Breast epithelium (tissue), 4 donors: Measurements from ENCODE around the gene COPS6. TPM values are rescaled to one million over a fixed set of nuclear protein-coding genes. Genes with fewer than 3 reads are reported as not detected.

ENCODE experiments used
- DNase-seq, 2 donors: peaks; one replicate each; pipeline ENCODE4 v3.0.0-alpha.2; 2019; ENCODE audit warnings: low spot score in 2 of 2
- H3K27ac ChIP-seq, 2 donors: fragments of 200-600 bp; sonication (generic) in 1 of 2; one replicate each; pipeline ENCODE4 v1.5.1; 2016 to 2019; ENCODE audit warnings: mild to moderate bottlenecking in 1 of 2
- H3K27me3 ChIP-seq, 2 donors: fragments of 200-600 bp; sonication (generic) in 1 of 2; one replicate each; pipeline versions ENCODE4 v1.5.1 to v1.6.0; 2017 to 2019; ENCODE audit warnings: control low read depth in 1 of 2, mild to moderate bottlenecking in 1 of 2
- H3K36me3 ChIP-seq: fragments of 200-600 bp; one replicate; pipeline ENCODE4 v1.5.1; 2019
- H3K4me1 ChIP-seq, 2 donors: fragments of 200-600 bp; sonication (generic); one replicate each; pipeline ENCODE4 v1.5.1; 2016 to 2019; ENCODE audit warnings: control low read depth in 1 of 2
- H3K4me3 ChIP-seq, 3 donors: fragments of 200-600 bp; sonication (generic); 1 replicate in 2 of 3; 2 replicates in 1 of 3; pipeline ENCODE4 v1.5.1; 2016 to 2019; ENCODE audit warnings: mild to moderate bottlenecking in 3 of 3, moderate library complexity in 2 of 3
- H3K9me3 ChIP-seq, 2 donors: fragments of 200-600 bp; sonication (generic) in 1 of 2; one replicate each; pipeline ENCODE4 v1.5.1; 2016 to 2019; ENCODE audit warnings: control low read depth in 1 of 2
- POLR2A ChIP-seq: fragments of 450-650 bp; IDR thresholded peaks from one replicate; pipeline ENCODE4 v1.6.1; 2016; ENCODE audit warnings: antibody characterized with exemption, mild to moderate bottlenecking, moderate library complexity
- POLR2AphosphoS5 ChIP-seq, 3 donors: sonication (generic); formaldehyde crosslinking; IDR thresholded peaks; one replicate each; pipeline ENCODE4 v1.6.1; 2017; ENCODE audit warnings: antibody characterized with exemption in 3 of 3
- intact Hi-C: fragments of 100-400 bp; cut with DNase I; formaldehyde crosslinking; loops from one replicate; pipeline ENCODE4 v1.15.1; 2023; ENCODE audit warnings: low total_unique reads
- total RNA-seq, 3 donors: library from RNA; depleted of rRNA; stranded (reverse); fragments of >200 nt; gene quantifications; one replicate each; pipeline ENCODE4 v1.1.0, GENCODE V29; 2016
- TF ChIP-seq, protein P1 (sequence below), 3 donors: fragments of 450-650 bp; IDR thresholded peaks; one replicate each; pipeline ENCODE4 v1.5.1; 2016 to 2017; ENCODE audit warnings: antibody characterized with exemption in 3 of 3, mild to moderate bottlenecking in 3 of 3, moderate library complexity in 3 of 3

Gene COPS6
- total RNA-seq, 3 donors from 2014 or later: 40.8 to 73.4 (median 49.6) TPM

DNA sequence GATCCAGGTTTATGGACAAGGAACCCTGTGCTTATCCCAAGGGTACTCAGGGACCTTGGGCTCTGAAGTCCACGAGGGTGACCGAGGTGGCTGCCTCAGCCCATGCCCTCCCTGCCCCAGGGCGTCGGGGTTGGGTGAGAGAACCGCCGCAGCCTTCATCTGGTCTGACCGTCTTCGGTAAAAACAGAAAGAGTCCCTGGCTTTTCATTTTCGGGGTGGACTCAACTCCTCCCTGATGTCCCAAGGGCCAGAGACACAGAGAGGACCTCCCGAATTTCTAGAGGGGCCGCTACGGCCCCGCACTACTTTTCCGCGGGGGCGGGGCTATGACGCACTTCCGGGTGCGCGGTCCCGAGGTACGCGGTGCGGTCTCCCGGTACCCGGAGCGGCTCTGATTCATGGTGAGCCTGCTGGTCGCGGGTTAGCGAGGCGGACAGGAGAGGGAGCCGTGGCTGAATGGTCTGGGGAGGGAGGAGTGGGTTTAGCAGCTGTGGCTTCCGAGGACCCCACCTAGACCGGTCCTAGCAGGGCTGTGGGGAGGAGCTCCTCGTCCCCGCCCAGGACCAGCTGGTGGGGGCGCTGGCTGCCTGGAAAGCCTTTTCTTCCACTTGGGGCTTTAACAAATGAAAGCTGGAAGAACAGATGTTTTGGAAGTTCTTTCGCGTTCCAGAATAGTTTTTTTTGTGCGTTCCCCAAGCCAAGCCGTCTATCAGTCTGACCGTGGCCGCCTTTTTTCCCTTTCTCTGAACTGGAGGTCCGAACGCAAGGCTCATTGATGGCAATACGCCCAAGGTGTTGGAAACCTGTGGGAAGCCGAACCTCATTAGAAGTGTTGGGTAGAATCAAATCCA, 39.1 kb upstream of the COPS6 start, which contains the start of gene ZSCAN21:
TSS of gene ZSCAN21 (plus strand) at position 334 of the 851 bp plus-strand sequence. CDS start 7,233 bp downstream, outside the sequence.
- H3K27me3 ChIP-seq: no peaks in the 10 kb centered on the region
- peak within 1 kb of the TSS; percentile 98 to 99 for H3K27ac ChIP-seq
- peak; percentile 76 to 78 for DNase-seq
- TF ChIP-seq POLR2AphosphoS5 (IDR thresholded peaks at IDR 0.05): peak; percentile 89 to 93 (median 90)
- TF ChIP-seq, protein P1, sequence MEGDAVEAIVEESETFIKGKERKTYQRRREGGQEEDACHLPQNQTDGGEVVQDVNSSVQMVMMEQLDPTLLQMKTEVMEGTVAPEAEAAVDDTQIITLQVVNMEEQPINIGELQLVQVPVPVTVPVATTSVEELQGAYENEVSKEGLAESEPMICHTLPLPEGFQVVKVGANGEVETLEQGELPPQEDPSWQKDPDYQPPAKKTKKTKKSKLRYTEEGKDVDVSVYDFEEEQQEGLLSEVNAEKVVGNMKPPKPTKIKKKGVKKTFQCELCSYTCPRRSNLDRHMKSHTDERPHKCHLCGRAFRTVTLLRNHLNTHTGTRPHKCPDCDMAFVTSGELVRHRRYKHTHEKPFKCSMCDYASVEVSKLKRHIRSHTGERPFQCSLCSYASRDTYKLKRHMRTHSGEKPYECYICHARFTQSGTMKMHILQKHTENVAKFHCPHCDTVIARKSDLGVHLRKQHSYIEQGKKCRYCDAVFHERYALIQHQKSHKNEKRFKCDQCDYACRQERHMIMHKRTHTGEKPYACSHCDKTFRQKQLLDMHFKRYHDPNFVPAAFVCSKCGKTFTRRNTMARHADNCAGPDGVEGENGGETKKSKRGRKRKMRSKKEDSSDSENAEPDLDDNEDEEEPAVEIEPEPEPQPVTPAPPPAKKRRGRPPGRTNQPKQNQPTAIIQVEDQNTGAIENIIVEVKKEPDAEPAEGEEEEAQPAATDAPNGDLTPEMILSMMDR (IDR thresholded peaks at IDR 0.05): peak in 2 of 3 donors; percentile 12 to 18
- peak; percentile 85 for TF ChIP-seq POLR2A
- H3K9me3 ChIP-seq: no peaks in the 10 kb centered on the region
- no peaks in the 10 kb centered on the region for H3K36me3 ChIP-seq
- peak within 1 kb of the TSS; percentile 83 to 93 (median 84) for H3K4me3 ChIP-seq
- intact Hi-C loops: no loop called here
- peaks cover 0 to 6% of the 10 kb centered on the region in 2 donors for H3K4me1 ChIP-seq

DNA sequence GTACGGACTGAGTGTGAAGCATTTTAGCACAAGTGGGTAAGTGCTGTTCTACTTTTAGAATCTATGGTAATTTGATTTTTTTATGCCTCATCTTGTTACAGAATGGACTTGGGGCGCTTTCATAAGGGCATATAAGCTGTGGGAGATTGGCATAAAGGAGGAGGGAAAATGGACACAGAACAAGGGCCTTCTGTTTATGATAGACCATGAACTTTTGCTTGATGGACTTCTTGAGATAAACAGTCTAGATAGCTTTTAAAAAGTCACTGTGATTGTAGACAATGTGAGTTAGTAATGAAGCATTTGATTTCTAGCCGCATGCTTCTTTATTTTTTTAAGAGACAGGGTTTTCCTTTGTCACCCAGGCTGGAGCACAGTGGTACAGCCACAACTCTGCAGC, 37.2 kb upstream of the COPS6 start:
- H3K27ac ChIP-seq: no peak overlapping the region

DNA sequence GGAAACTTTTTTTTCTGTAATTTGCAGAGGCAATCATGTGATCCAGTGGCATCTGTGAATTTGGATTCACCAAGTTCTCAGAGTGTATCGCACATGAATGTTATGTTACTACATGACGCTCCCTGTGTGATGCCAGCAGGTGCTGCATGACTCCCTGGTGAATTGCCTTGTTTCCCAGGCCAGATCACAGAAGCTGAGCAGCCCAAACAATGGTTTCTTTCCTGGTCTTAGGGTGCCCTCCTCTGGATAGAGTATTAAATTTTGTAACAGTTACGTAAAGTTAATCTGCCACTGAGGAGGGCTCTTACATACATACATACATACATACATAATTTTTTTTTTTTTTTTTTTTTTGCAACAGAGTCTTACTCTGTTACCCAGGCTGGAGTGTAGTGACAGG, 35.6 kb upstream of the COPS6 start:
- Histone ChIP-seq H3K27ac (no peak overlapping the region), H3K9me3 (no peaks in the 10 kb centered on the region), H3K4me3 (no peak overlapping the region), H3K27me3 (no peaks in the 10 kb centered on the region), H3K36me3 (no peaks in the 10 kb centered on the region), H3K4me1 (peaks cover 0 to 6% of the 10 kb centered on the region in 2 donors)
- peak in 1 of 2 donors; percentile 29 for DNase-seq
- intact Hi-C loops: no loop called here
- no peak for TF ChIP-seq POLR2A
- TF ChIP-seq, protein P1 (IDR thresholded peaks at IDR 0.05): peak in 2 of 3 donors; percentile 49 to 53

More for the DNA sequence above, 37.2 kb upstream of the COPS6 start:
- peaks cover 0 to 6% of the 10 kb centered on the region in 2 donors for H3K4me1 ChIP-seq
- TF ChIP-seq, protein P1 (IDR thresholded peaks at IDR 0.05): no peak
- TF ChIP-seq POLR2AphosphoS5 (IDR thresholded peaks at IDR 0.05): no peak
- no peak for TF ChIP-seq POLR2A
- intact Hi-C loops: no loop called here
- no peaks in the 10 kb centered on the region for H3K36me3 ChIP-seq
- DNase-seq: no peak
- H3K4me3 ChIP-seq: no peak overlapping the region
- H3K27me3 ChIP-seq: no peaks in the 10 kb centered on the region
- no peaks in the 10 kb centered on the region for H3K9me3 ChIP-seq

DNA sequence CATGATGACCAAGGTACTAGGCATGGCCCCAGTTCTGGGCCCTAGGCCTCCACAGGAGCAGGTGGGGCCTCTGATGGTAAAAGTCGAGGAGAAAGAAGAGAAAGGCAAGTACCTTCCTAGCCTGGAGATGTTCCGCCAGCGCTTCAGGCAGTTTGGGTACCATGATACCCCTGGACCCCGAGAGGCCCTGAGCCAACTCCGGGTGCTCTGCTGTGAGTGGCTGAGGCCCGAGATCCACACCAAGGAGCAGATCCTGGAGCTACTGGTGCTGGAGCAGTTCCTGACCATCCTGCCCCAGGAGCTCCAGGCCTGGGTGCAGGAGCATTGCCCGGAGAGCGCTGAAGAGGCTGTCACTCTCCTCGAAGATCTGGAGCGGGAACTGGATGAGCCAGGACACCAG, 31.8 kb upstream of the COPS6 start:
- no peak for TF ChIP-seq POLR2AphosphoS5 (IDR thresholded peaks at IDR 0.05)
- TF ChIP-seq, protein P1 (IDR thresholded peaks at IDR 0.05): no peak
- no peak for TF ChIP-seq POLR2A
- no peak for DNase-seq
- H3K4me3 ChIP-seq: no peak overlapping the region
- no peak overlapping the region for H3K27ac ChIP-seq
- no peaks in the 10 kb centered on the region for H3K27me3 ChIP-seq
- no peaks in the 10 kb centered on the region for H3K4me1 ChIP-seq
- intact Hi-C loops: no loop called here
- H3K36me3 ChIP-seq: no peaks in the 10 kb centered on the region
- no peaks in the 10 kb centered on the region for H3K9me3 ChIP-seq

DNA sequence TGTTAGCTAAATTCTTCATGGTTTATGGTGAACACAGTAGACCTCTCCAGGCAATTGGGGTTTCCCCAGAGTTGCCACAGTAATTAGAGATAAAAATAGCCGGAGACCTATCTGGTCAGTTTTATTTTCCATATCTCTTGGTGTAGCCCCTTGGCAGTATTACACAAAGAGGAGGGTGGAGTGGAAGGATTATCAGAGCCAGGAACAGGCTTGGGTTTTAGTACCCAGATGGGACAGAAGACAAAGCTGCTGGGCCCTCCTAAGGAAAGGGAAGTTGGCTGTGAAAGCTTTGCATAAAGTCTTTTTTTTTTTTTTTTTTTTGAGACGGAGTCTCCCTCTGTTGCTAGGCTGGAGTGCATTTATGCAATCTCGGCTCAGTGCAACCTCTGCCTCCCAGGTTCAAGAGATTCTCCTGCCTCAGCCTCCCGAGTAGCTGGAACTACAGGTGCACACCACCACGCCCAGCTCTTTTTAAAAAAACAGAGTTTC, 29.5 kb upstream of the COPS6 start:
- Histone ChIP-seq H3K4me1 (no peaks in the 10 kb centered on the region), H3K4me3 (no peak overlapping the region), H3K27me3 (no peaks in the 10 kb centered on the region), H3K9me3 (no peaks in the 10 kb centered on the region), H3K36me3 (no peaks in the 10 kb centered on the region), H3K27ac (no peak overlapping the region)
- TF ChIP-seq POLR2AphosphoS5 (IDR thresholded peaks at IDR 0.05) (no peak), POLR2A (no peak)
- TF ChIP-seq, protein P1 (IDR thresholded peaks at IDR 0.05): no peak
- no peak for DNase-seq
- intact Hi-C loops: no loop called here
